Measurements from ENCODE around the gene BHLHE40. TPM values are rescaled to one million over a fixed set of nuclear protein-coding genes. Genes with fewer than 3 reads are reported as not detected.

The BHLHE40 gene
- total RNA-seq, 1 experiment from 2014 or later: 81.6 TPM

DNA sequence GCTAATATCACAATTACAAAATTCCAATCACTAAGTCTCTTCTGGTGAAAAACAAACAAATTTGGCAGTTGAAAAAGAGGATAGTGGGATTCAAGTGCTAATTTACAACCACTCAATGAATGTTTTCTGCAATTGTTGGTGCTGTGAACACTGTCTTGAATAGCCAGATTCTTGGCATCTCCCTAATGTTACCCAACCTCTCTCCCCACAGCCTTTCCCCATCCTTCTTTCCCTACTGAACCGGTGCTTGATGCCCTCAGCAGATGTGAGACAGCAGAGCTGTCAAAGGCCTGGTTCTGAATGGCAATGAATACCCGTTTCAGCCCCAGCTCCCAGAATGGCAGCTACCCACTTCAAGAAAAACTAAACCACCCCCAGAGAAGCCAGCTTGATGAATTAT is 22.5 kb upstream of the BHLHE40 start:
- H3K9me2 ChIP-seq (ENCODE audit: insufficient read depth): no peaks in the 10 kb centered on the region
- H3K36me3 ChIP-seq (ENCODE audit: control insufficient read depth in 1 of 2, insufficient read depth in 2 of 2, low read length in 2 of 2): no peaks in the 10 kb centered on the region
- ChIA-PET RAD21 (ENCODE audit: low non-redundant PET in 1 of 2, low total read pairs in 2 of 2, uncharacterized antibody in 2 of 2, unreplicated experiment in 2 of 2) (no interaction called here), CTCF (interaction anchor here (0.6 to 2.1 kb wide), 2 partner anchors 13 to 20 kb away, joined by 3 to 6 read pairs; no protein-coding TSS in a partner anchor), POLR2A (no interaction called here)
- H2AFZ ChIP-seq (ENCODE audit: low read depth, low read length, poor library complexity, severe bottlenecking): no peak overlapping the region
- intact Hi-C loops (cut with micrococcal nuclease): no loop called here
- H3K27me3 ChIP-seq (ENCODE audit: insufficient read depth, low read length): no peaks in the 10 kb centered on the region
- no peaks in the 10 kb centered on the region for H4K20me1 ChIP-seq (ENCODE audit: insufficient read depth)
- no peak overlapping the region for H3K9ac ChIP-seq (ENCODE audit: low read length)
- no peaks in the 10 kb centered on the region for H3K79me2 ChIP-seq (ENCODE audit: insufficient read depth, low read length)
- peaks cover 0 to 5% of the 10 kb centered on the region in 2 experiments; a peak in 1 of 4 replicates for H3K9me3 ChIP-seq (ENCODE audit: control insufficient read depth in 1 of 2, insufficient read depth in 1 of 2, low read depth in 1 of 2, low read length in 2 of 2)
- no peaks in the 10 kb centered on the region for H3K4me1 ChIP-seq (ENCODE audit: control insufficient read depth in 1 of 2, insufficient read depth in 2 of 2, low read length in 2 of 2)
- DNase-seq (ENCODE audit: low read depth, low spot score) (no peak), ATAC-seq (no peak)
- no peak overlapping the region for H3K27ac ChIP-seq (ENCODE audit: low read depth, low read length)
- no TSS peak for BruUV-seq (replicated peaks)
- no peak overlapping the region for H3K4me3 ChIP-seq (replicated peaks in 1 of 2; ENCODE audit: low read depth in 1 of 2, low read length in 2 of 2)
- H3K4me2 ChIP-seq (ENCODE audit: low read length): no peak overlapping the region
- TF ChIP-seq POLR2A (IDR thresholded peaks at IDR 0.05; ENCODE audit: borderline replicate concordance, extremely low read depth, insufficient read depth, insufficient read length) (no peak), SP1 (IDR thresholded peaks at IDR 0.05; ENCODE audit: low read depth) (no peak), POLR2AphosphoS5 (IDR thresholded peaks at IDR 0.05; ENCODE audit: low read depth, low read length) (no peak), CBX3 (IDR thresholded peaks at IDR 0.05; ENCODE audit: low read depth) (no peak), EGR1 (IDR thresholded peaks at IDR 0.05; ENCODE audit: low read depth) (no peak), ATF3 (IDR thresholded peaks at IDR 0.05) (no peak), CEBPB (IDR thresholded peaks at IDR 0.05; ENCODE audit: low read depth) (no peak), YY1 (IDR thresholded peaks at IDR 0.05; ENCODE audit: extremely low read depth, insufficient replicate concordance, low read depth, low read length) (no peak), SIN3A (IDR thresholded peaks at IDR 0.05; ENCODE audit: low read depth) (no peak), ZFX (IDR thresholded peaks at IDR 0.05) (no peak), ELF1 (IDR thresholded peaks at IDR 0.05; ENCODE audit: borderline replicate concordance, low read depth) (no peak), EZH2 (IDR thresholded peaks at IDR 0.05) (no peak), CTCF (IDR thresholded peaks at IDR 0.05 in 2 of 3, conservative IDR thresholded peaks at IDR 0.05 in 1 of 3; ENCODE audit: borderline replicate concordance in 1 of 3, insufficient read depth in 1 of 3, low read depth in 2 of 3, low read length in 2 of 3) (no peak), SRF (IDR thresholded peaks at IDR 0.05; ENCODE audit: low read depth) (no peak), RAD21 (IDR thresholded peaks at IDR 0.05; ENCODE audit: low read depth) (no peak), ZNF274 (IDR thresholded peaks at IDR 0.05; ENCODE audit: low read depth, low read length) (no peak)
- TF ChIP-seq, protein P1, sequence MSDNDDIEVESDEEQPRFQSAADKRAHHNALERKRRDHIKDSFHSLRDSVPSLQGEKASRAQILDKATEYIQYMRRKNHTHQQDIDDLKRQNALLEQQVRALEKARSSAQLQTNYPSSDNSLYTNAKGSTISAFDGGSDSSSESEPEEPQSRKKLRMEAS (IDR thresholded peaks at IDR 0.05): no peak
- TF ChIP-seq, protein P2, sequence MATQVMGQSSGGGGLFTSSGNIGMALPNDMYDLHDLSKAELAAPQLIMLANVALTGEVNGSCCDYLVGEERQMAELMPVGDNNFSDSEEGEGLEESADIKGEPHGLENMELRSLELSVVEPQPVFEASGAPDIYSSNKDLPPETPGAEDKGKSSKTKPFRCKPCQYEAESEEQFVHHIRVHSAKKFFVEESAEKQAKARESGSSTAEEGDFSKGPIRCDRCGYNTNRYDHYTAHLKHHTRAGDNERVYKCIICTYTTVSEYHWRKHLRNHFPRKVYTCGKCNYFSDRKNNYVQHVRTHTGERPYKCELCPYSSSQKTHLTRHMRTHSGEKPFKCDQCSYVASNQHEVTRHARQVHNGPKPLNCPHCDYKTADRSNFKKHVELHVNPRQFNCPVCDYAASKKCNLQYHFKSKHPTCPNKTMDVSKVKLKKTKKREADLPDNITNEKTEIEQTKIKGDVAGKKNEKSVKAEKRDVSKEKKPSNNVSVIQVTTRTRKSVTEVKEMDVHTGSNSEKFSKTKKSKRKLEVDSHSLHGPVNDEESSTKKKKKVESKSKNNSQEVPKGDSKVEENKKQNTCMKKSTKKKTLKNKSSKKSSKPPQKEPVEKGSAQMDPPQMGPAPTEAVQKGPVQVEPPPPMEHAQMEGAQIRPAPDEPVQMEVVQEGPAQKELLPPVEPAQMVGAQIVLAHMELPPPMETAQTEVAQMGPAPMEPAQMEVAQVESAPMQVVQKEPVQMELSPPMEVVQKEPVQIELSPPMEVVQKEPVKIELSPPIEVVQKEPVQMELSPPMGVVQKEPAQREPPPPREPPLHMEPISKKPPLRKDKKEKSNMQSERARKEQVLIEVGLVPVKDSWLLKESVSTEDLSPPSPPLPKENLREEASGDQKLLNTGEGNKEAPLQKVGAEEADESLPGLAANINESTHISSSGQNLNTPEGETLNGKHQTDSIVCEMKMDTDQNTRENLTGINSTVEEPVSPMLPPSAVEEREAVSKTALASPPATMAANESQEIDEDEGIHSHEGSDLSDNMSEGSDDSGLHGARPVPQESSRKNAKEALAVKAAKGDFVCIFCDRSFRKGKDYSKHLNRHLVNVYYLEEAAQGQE (IDR thresholded peaks at IDR 0.05; ENCODE audit: low read depth): no peak

Data from HCT116 (cell line).